ENCODE data around the gene ZNF783.

DNA sequence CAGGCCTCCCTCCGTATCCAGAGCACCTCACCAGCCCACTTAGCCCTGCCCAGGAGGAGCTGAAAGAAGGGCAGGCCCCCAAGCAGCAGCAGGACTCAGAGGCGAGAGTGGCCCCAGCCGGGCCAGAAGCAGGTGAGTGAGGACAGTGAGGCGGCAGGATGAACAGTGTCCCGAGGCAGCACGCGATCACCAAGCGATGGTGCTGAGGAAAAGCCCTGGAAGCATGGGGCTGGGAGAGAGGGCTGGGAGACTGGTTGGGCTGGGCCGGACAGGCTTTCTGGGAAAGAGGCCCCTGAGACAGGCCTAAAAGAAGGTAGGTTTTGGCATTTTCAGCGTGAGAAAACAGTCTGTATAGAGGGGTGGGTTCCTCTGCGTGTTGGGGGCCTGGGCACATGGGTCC is 16.4 kb downstream of the ZNF783 start:
- TF ChIP-seq, protein P1, sequence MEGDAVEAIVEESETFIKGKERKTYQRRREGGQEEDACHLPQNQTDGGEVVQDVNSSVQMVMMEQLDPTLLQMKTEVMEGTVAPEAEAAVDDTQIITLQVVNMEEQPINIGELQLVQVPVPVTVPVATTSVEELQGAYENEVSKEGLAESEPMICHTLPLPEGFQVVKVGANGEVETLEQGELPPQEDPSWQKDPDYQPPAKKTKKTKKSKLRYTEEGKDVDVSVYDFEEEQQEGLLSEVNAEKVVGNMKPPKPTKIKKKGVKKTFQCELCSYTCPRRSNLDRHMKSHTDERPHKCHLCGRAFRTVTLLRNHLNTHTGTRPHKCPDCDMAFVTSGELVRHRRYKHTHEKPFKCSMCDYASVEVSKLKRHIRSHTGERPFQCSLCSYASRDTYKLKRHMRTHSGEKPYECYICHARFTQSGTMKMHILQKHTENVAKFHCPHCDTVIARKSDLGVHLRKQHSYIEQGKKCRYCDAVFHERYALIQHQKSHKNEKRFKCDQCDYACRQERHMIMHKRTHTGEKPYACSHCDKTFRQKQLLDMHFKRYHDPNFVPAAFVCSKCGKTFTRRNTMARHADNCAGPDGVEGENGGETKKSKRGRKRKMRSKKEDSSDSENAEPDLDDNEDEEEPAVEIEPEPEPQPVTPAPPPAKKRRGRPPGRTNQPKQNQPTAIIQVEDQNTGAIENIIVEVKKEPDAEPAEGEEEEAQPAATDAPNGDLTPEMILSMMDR (IDR thresholded peaks at IDR 0.05), result no peak
- no peak for TF ChIP-seq EP300 (IDR thresholded peaks at IDR 0.05)
- no peak for TF ChIP-seq POLR2A (IDR thresholded peaks at IDR 0.05)

Data from ovary (tissue), 3 donors.